Neuronal stem cell (in vitro differentiated cells): Measurements from ENCODE around the gene C9orf78.

ENCODE experiments used
- DNase-seq: peaks from one replicate; pipeline ENCODE4 v3.0.0-alpha.2; 2013; ENCODE audit warnings: low spot score
- H2AFZ ChIP-seq: one replicate; pipeline ENCODE4 v1.6.1; 2013; ENCODE audit warnings: mild to moderate bottlenecking, low read length, inconsistent platforms
- H2AK5ac ChIP-seq: 2 replicates; pipeline ENCODE4 v1.6.1; 2013; ENCODE audit warnings: low read depth, mild to moderate bottlenecking, inconsistent platforms, low read length, moderate library complexity, mixed read lengths
- H2BK120ac ChIP-seq: 2 replicates; pipeline ENCODE4 v1.6.1; 2013; ENCODE audit warnings: low read depth, mild to moderate bottlenecking, inconsistent platforms, low read length, moderate library complexity, mixed read lengths
- H2BK12ac ChIP-seq: one replicate; pipeline ENCODE4 v1.6.1; 2013; ENCODE audit warnings: low read length, inconsistent platforms
- H2BK15ac ChIP-seq: 2 replicates; pipeline ENCODE4 v1.6.1; 2013; ENCODE audit warnings: mild to moderate bottlenecking, low read length, inconsistent platforms, mixed read lengths
- H2BK5ac ChIP-seq: one replicate; pipeline ENCODE4 v1.6.1; 2013; ENCODE audit warnings: inconsistent platforms, mild to moderate bottlenecking, low read length, moderate library complexity
- H3K14ac ChIP-seq: one replicate; pipeline ENCODE4 v1.6.1; 2013; ENCODE audit warnings: low read length, inconsistent platforms
- H3K18ac ChIP-seq: 2 replicates; pipeline ENCODE4 v1.6.1; 2013; ENCODE audit warnings: low read length, inconsistent platforms
- H3K23ac ChIP-seq: 2 replicates; pipeline ENCODE4 v1.6.1; 2013; ENCODE audit warnings: low read depth, mild to moderate bottlenecking, mixed read lengths, low read length, inconsistent platforms; ENCODE audit not compliant: poor library complexity
- H3K27ac ChIP-seq: replicated peaks from 3 replicates; pipeline ENCODE4 v1.5.1; 2013; ENCODE audit warnings: low read length, inconsistent platforms
- H3K27me3 ChIP-seq, 3 experiments: 2 replicates each; pipeline ENCODE4 v1.6.1; 2013; ENCODE audit warnings: low read length in 3 of 3, mild to moderate bottlenecking in 2 of 3, inconsistent platforms in 1 of 3, low read depth in 1 of 3, mixed read lengths in 1 of 3, moderate library complexity in 1 of 3; ENCODE audit not compliant: control insufficient read depth in 3 of 3, insufficient read depth in 3 of 3
- H3K36me3 ChIP-seq, 2 donors: replicated peaks in 1 of 2; 2 replicates each; pipeline ENCODE4 v1.6.1; 2013; ENCODE audit warnings: low read length in 2 of 2; ENCODE audit not compliant: control insufficient read depth in 2 of 2, insufficient read depth in 2 of 2
- H3K4ac ChIP-seq: 2 replicates; pipeline ENCODE4 v1.6.1; 2013; ENCODE audit warnings: inconsistent platforms, mild to moderate bottlenecking, low read length, moderate library complexity
- H3K4me1 ChIP-seq, 2 donors: 1 replicate in 1 of 2; 2 replicates in 1 of 2; pipeline ENCODE4 v1.6.1; 2013; ENCODE audit warnings: low read length in 2 of 2, low read depth in 1 of 2; ENCODE audit not compliant: control insufficient read depth in 2 of 2, insufficient read depth in 1 of 2
- H3K4me2 ChIP-seq: one replicate; pipeline ENCODE4 v1.6.1; 2013; ENCODE audit warnings: mild to moderate bottlenecking, low read length, inconsistent platforms; ENCODE audit not compliant: insufficient read depth, poor library complexity, severe bottlenecking
- H3K4me3 ChIP-seq, 2 donors: 2 replicates each; pipeline ENCODE4 v1.5.1; 2013; ENCODE audit warnings: low read length in 2 of 2, mild to moderate bottlenecking in 2 of 2, inconsistent platforms in 1 of 2, moderate library complexity in 1 of 2
- H3K79me1 ChIP-seq: one replicate; pipeline ENCODE4 v1.6.1; 2013; ENCODE audit warnings: low read depth, mild to moderate bottlenecking, inconsistent platforms, low read length, moderate library complexity
- H3K9ac ChIP-seq: one replicate; pipeline ENCODE4 v1.6.1; 2013; ENCODE audit warnings: mild to moderate bottlenecking, low read depth, low read length, inconsistent platforms; ENCODE audit not compliant: poor library complexity
- H3K9me3 ChIP-seq, 2 donors: replicated peaks in 1 of 2; 2 replicates each; pipeline versions ENCODE3 to v1.6.1; 2013; ENCODE audit warnings: low read length in 2 of 2, mild to moderate bottlenecking in 2 of 2, inconsistent platforms in 1 of 2, low read depth in 1 of 2, mixed read lengths in 1 of 2, moderate library complexity in 1 of 2; ENCODE audit not compliant: control insufficient read depth in 2 of 2, insufficient read depth in 1 of 2
- H4K8ac ChIP-seq: one replicate; pipeline ENCODE4 v1.6.1; 2013; ENCODE audit warnings: low read depth, mild to moderate bottlenecking, inconsistent platforms, low read length, moderate library complexity
- H4K91ac ChIP-seq: one replicate; pipeline ENCODE4 v1.6.1; 2013; ENCODE audit warnings: low read length, low read depth, mild to moderate bottlenecking, inconsistent platforms; ENCODE audit not compliant: poor library complexity
- WGBS, 2 donors: extraction: QIAGEN DNeasy Blood & Tissue Kit; methylation state at CpG; one replicate each; pipeline ENCODE4 v1.1.7; 2013; ENCODE audit warnings: missing lambda C conversion rate in 2 of 2, mixed read lengths in 1 of 2; ENCODE audit not compliant: insufficient read length in 2 of 2, insufficient replicate concordance in 1 of 2; ENCODE audit errors: extremely low coverage in 2 of 2; 5-methylcytosine and 5-hydroxymethylcytosine counted together

C9orf78 gene

DNA sequence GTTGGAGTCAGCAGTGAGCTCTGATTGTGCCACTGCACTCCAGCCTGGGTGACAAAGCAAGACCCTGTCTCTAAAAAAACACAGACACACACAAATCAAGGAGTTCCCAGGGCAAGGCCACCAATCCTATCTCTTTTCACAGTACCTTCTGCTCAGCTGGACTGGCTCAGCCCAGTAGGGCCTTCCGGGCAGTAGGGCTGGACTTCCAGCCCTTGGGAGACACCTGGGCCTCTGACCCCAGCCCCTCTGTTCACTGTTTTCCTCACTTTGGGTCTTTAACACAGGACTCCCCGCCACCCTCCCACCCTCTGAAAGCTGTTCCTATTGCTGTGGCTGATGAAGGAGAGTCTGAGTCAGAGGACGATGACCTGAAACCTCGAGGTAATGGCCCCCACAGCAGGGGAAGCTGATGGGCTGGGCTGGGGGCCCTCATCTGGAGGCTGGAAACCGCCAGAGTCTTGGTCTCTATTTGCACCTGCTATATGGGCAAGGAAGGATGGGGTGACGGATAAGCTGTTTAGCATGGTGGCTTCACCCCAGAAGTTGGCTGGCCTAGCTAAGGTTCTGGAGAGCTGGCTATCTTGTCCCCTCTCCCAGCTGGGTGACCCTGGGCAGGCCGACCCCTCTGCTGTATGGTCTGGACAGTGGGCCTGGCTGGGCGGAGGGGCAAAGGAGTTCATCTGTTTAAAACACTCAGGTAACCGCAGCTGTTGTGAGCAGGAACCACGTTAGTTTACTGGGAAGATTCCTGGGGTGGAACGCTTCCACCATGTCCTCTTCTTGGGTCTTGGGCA, 25.8 kb upstream of the C9orf78 start:
- H2AFZ ChIP-seq = no peak overlapping the region
- H4K91ac ChIP-seq = no peak overlapping the region
- no peak overlapping the region for H3K4me2 ChIP-seq
- no peaks in the 10 kb centered on the region for H3K4me1 ChIP-seq
- no peak overlapping the region for H3K4ac ChIP-seq
- H3K79me1 ChIP-seq = no peaks in the 10 kb centered on the region
- H3K27ac ChIP-seq = no peak overlapping the region
- H2BK120ac ChIP-seq = no peak overlapping the region
- no peak overlapping the region for H3K23ac ChIP-seq
- H3K36me3 ChIP-seq = peaks cover 27 to 64% of the 10 kb centered on the region in 2 donors
- H3K4me3 ChIP-seq = no peak overlapping the region
- H2BK5ac ChIP-seq = no peak overlapping the region
- no peak overlapping the region for H4K8ac ChIP-seq
- H2BK15ac ChIP-seq = no peak overlapping the region
- peaks cover 0 to 2% (median 0%) of the 10 kb centered on the region in 3 experiments for H3K27me3 ChIP-seq
- H2BK12ac ChIP-seq = no peak overlapping the region
- no peak overlapping the region for H3K9ac ChIP-seq
- no peak overlapping the region for H2AK5ac ChIP-seq
- H3K18ac ChIP-seq = no peak overlapping the region
- WGBS, 2 donors = no CpG with 5 or more reads among the region's 11 CpGs
- H3K9me3 ChIP-seq = no peaks in the 10 kb centered on the region
- H3K14ac ChIP-seq = no peak overlapping the region
- DNase-seq = no peak

DNA sequence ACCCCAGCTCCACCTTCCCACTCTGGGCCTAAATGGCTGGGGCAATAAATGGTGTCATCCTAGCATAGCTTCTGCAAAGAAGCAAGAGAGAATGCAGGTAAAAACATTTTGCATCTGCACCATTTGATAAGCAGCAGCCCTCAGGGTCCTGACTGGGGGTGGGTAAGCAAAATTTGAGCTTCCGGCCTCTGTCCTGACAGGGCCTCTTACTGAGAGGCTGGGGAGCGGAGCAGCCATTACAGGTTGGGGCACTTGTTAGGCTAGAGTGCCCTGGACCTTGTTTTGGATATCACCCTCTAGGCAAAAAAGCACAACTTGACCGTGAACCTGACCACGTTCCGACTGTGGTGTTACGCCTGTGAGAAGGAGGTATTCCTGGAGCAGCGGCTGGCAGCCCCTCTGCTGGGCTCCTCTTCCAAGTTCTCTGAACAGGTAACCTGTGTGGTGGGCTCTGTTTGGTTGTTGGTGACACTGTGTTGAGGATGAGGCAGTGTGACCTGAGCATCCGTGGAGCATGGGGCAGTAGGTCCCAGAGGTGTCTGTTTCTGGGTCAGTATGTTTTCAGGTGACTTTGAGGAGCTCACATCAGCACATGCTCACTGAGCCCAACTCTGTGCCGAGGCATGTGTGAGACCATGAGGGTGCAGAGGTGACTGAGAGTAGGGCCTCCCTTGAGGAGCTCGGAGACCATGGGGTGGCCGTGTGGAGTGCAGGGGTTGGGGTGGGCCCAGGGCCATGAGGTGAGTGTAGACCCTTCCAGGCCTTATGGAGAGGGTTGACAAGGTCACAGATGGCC, 23.3 kb upstream of the C9orf78 start:
- H3K9ac ChIP-seq = no peak overlapping the region
- DNase-seq = no peak
- H4K91ac ChIP-seq = no peak overlapping the region
- no peak overlapping the region for H3K4me2 ChIP-seq
- H2BK15ac ChIP-seq = no peak overlapping the region
- no peaks in the 10 kb centered on the region for H3K4me1 ChIP-seq
- H3K4me3 ChIP-seq = peak overlapping the region in 1 of 2 donors; percentile 17
- H3K9me3 ChIP-seq = no peaks in the 10 kb centered on the region
- peak overlapping the region; percentile 42 for H2BK5ac ChIP-seq
- no peak overlapping the region for H3K14ac ChIP-seq
- no peak overlapping the region for H3K18ac ChIP-seq
- no peak overlapping the region for H3K23ac ChIP-seq
- peaks cover 28 to 71% of the 10 kb centered on the region in 2 donors for H3K36me3 ChIP-seq
- peaks cover 0 to under 1% (median 0%) of the 10 kb centered on the region in 3 experiments for H3K27me3 ChIP-seq
- H3K4ac ChIP-seq = no peak overlapping the region
- no peak overlapping the region for H2BK12ac ChIP-seq
- no peaks in the 10 kb centered on the region for H3K79me1 ChIP-seq
- no peak overlapping the region for H4K8ac ChIP-seq
- H2AK5ac ChIP-seq = no peak overlapping the region
- no CpG with 5 or more reads among the region's 11 CpGs for WGBS, 2 donors
- H3K27ac ChIP-seq = no peak overlapping the region
- no peak overlapping the region for H2AFZ ChIP-seq
- no peak overlapping the region for H2BK120ac ChIP-seq

DNA sequence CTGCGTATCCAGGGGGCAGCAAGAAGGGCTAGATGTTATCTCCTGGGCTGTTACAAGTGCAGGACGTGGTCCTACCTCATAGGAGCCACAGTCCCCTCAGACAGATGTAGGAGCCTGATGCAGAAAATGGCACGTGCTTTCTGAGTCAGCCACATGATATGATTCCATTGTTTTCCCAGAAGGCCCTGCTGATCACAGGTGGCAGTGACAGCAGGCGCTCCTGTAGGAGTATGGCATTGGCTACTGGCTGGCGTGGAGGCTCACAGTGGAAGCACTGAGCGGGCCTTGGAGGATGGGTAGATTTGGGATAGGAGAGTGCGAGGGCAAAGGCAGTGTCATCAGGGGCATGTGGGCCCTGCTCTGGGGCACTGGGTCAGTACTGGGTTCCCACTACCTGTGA, 22.1 kb upstream of the C9orf78 start:
- Histone ChIP-seq H3K27ac (no peak overlapping the region), H3K4me1 (no peaks in the 10 kb centered on the region), H2BK12ac (no peak overlapping the region), H2BK120ac (no peak overlapping the region), H4K91ac (no peak overlapping the region), H3K14ac (no peak overlapping the region), H3K4me3 (peak overlapping the region in 1 of 2 donors; percentile 29), H3K36me3 (peaks cover 30 to 75% of the 10 kb centered on the region in 2 donors), H4K8ac (no peak overlapping the region), H3K23ac (peak overlapping the region; percentile 23), H2AFZ (no peak overlapping the region), H2BK5ac (no peak overlapping the region), H3K4me2 (no peak overlapping the region), H3K9me3 (no peaks in the 10 kb centered on the region), H2AK5ac (no peak overlapping the region), H2BK15ac (no peak overlapping the region), H3K4ac (no peak overlapping the region), H3K79me1 (no peaks in the 10 kb centered on the region), H3K9ac (peak overlapping the region; percentile 2), H3K18ac (no peak overlapping the region), H3K27me3 (no peaks in the 10 kb centered on the region)
- no CpG with 5 or more reads among the region's 7 CpGs for WGBS, 2 donors
- DNase-seq = no peak

DNA sequence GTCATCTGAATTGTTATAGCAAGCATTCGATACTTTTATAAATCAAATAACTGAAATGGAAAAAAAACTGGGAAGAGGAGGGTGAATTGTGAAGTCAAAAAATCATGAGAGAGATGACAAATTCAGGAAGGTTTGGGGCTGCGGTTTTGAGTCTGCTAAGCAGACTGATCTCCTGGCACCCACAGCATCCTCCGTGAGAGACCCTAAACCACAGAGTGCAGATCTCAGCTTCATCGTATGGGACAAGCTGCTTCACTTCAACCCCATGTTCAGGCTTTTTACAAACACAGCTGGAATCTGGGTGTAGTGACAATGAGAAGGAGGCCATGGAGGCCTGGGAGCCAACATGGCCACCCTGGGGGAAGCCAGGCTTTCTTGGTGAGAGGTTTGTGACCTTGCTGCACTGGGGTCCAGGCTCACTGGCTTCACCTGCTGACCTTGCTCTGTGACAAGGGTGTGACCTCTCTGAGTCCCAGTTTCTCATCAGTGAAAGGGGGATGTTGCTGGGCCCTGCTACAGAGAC, 19.6 kb upstream of the C9orf78 start:
- H4K91ac ChIP-seq = no peak overlapping the region
- no peak overlapping the region for H3K23ac ChIP-seq
- H3K4me3 ChIP-seq = no peak overlapping the region
- peaks cover 19 to 76% of the 10 kb centered on the region in 2 donors for H3K36me3 ChIP-seq
- no peak overlapping the region for H3K4me2 ChIP-seq
- no peak overlapping the region for H3K18ac ChIP-seq
- no peak overlapping the region for H3K14ac ChIP-seq
- no peaks in the 10 kb centered on the region for H3K79me1 ChIP-seq
- no peak overlapping the region for H2BK5ac ChIP-seq
- no peak overlapping the region for H2BK12ac ChIP-seq
- DNase-seq = no peak
- H3K9me3 ChIP-seq = no peaks in the 10 kb centered on the region
- no peaks in the 10 kb centered on the region for H3K27me3 ChIP-seq
- no peak overlapping the region for H2BK15ac ChIP-seq
- peak overlapping the region; percentile 0 for H3K9ac ChIP-seq
- H3K4me1 ChIP-seq = no peaks in the 10 kb centered on the region
- no peak overlapping the region for H2AFZ ChIP-seq
- no CpG with 5 or more reads among the region's 4 CpGs for WGBS, 2 donors
- H3K4ac ChIP-seq = no peak overlapping the region
- H2AK5ac ChIP-seq = no peak overlapping the region
- no peak overlapping the region for H4K8ac ChIP-seq
- no peak overlapping the region for H2BK120ac ChIP-seq
- no peak overlapping the region for H3K27ac ChIP-seq
